ENCODE results near the gene RALGAPA2.
A peak's percentile ranks its signal among the peaks of the same experiment; 100 is the strongest.

- no peak for TF ChIP-seq POLR2A (IDR thresholded peaks at IDR 0.05)
- TF ChIP-seq, protein P1, sequence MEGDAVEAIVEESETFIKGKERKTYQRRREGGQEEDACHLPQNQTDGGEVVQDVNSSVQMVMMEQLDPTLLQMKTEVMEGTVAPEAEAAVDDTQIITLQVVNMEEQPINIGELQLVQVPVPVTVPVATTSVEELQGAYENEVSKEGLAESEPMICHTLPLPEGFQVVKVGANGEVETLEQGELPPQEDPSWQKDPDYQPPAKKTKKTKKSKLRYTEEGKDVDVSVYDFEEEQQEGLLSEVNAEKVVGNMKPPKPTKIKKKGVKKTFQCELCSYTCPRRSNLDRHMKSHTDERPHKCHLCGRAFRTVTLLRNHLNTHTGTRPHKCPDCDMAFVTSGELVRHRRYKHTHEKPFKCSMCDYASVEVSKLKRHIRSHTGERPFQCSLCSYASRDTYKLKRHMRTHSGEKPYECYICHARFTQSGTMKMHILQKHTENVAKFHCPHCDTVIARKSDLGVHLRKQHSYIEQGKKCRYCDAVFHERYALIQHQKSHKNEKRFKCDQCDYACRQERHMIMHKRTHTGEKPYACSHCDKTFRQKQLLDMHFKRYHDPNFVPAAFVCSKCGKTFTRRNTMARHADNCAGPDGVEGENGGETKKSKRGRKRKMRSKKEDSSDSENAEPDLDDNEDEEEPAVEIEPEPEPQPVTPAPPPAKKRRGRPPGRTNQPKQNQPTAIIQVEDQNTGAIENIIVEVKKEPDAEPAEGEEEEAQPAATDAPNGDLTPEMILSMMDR (IDR thresholded peaks at IDR 0.05): peak; percentile 23 to 42 (median 30)
- no peak for TF ChIP-seq EP300 (IDR thresholded peaks at IDR 0.05)
Observed at GRCh38 chr20:20593447-20594170, 118.8 kb downstream of the RALGAPA2 start.

Data from tibial nerve (tissue), 4 donors.